Measurements from ENCODE around the gene SCARB1. TPM values are rescaled to one million over a fixed set of nuclear protein-coding genes. Genes with fewer than 3 reads are reported as not detected.

SCARB1 gene
- total RNA-seq, 1 donor from 2014 or later: 12.0 TPM

DNA sequence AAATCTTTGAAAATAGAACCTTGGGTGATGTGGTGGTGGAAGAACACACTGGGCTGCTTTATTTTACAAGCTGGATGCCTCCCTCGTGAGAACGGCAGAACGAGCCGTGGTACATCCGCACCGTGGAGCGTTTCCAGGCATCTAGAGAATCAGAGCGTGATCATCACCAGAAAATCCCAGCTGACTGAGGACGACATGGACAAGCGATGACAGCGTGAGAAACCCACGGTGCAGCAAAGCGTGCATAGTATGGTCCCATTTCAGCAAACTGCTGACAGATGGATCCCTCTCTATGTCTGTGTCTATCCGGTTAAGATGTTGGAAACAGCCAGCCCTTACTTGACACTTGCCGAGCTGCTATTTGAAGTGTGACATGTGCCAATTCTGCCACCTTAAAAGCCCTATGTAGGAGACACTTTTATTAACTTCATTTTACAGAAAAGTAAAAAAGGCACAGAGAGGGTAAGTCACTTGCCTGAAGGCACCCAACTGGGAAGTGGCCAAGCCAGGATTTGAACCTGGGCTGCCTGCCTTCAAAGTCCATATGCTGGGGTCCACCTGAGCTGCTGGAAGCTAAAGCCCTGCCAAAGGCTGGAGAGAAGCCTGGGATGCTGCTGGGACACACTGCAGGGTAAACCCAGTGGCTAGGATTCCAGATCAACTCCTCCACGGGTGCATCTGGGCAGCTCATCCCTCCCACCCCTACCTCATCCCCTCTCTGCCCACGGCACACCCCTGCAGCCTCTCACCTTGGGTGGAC lies 14.9 kb downstream of the SCARB1 start:
- intact Hi-C loops (cut with micrococcal nuclease): no loop called here
- DNase-seq: no peak
- ATAC-seq: no peak

DNA sequence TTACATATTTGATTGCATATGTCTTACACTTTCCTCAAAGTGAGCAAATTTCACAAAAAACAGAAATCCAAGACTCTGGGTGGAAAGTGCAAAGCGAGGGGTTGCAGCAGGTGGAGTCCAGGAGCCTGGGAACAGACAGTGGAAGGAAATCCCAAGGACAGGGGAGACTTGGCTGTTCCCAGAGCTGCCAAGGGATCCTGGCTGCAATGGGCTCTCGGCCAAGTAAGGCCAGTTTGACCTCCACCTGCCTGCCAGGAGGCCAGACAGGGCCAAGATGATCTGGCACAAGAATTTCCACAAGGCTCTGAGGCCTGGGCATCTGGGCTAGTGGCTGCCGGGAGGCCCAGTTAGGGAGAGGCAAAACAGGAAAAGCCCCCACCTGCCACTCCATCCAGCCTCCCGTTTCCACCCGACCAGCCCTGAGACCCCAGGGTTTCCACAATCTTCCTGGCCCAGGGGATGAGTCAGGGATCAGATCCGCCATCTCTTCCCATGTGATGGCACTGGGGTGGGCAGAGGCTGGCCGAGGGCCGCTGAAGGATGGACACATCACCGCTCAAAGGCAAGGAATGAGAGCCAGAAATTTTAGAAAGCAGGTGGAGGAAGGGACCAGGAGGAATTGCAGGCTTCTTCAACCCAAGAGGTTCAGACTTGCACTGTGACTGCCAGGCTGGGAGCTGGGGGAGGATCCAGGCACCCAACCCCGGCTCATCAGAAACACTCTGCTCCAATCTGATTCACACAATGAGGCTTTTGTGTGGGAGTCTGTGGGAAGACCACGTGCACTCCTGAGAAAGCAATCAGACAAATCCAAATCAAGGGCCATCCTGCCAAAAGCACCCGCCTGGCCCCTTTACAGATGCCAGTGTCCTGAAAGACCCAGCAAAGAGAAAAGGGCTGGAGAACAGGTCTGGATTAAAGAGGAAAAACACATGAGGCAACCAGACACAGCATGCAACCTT lies 16.3 kb downstream of the SCARB1 start:
- peak; percentile 67 for ATAC-seq
- DNase-seq: peak; percentile 61

DNA sequence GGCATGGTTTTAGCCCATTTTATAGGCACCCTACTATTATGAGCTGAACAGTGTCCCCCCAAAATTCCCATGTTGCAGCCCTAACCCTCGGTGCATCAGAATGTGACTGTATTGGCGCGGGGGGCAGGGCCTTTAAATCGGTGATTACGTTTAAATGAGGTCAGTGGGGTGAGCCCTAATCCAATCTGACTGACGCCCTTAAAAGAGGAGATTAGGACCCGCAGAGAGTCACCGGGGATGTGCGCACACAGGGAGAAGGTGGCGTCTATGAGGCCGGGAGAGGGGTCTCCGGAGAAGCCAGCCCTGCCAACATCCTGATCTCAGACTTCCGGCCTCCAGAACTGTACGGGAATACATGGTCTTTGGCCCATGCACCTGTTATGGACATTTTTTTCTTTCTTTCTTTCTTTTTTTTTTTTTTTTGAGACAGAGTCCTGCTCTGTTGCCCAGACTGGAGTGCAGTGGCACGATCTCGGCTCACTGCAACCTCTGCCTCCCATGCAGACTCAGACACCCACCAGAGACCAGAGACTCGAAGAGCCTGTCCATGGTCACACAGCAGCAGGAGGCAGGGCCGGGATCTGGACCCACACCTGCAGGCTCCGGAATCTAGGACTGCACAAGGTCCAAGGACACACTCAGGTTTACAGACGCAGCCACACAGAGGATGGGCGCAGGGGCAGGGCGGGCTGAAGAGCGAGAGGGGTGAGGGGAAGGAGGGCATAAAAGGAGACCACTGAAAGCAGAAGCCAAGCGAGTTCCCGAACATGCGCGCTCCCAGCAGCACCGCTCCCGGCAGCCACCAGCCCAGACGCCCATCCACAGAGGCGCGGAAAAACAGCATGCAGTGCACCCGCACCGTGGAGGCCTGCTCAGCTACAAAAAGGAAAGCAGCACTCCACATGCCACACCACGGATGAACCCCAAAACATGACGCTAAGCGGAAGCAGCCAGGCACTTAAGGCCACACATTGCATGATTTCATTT lies 19.0 kb downstream of the SCARB1 start:
- DNase-seq: no peak
- ATAC-seq: no peak
- intact Hi-C loops (cut with micrococcal nuclease): no loop called here

More for the DNA sequence above, 16.3 kb downstream of the SCARB1 start:
- intact Hi-C loops (cut with micrococcal nuclease): no loop called here

DNA sequence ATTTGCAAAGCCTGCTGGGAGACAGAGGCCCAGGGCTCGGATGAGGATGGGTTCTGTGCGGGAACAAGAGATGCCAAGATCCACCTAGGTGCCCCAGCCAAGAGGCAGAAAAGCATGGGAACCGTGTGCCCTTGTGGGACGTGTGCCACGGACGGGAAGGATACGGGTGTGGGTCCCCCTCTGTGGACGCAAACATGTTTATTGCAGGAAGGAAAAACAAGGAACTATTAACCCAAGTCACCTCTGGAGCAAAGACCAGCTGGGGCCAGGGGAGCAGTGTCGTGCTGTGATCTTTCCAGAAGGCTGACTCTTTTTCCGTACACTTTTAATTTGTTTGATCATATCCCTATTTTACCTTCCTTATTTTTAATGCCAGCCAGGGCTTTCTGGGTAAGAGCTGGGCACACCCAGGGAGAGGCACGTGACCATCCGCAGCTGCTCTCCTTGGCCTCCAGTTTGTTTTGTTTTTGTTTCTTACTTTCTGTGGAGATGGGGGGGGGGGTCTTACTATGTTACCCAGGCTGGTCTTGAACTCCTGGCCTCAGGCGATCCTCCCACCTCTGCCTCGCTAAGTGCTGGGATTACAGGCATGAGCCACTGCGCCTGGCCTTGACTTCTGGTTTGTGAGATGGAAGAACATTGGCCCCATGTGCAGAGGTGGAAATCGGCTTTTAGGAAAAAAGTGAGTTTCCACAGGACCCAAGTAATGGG lies 20.7 kb downstream of the SCARB1 start:
- ATAC-seq (no peak), DNase-seq (no peak)
- intact Hi-C loops (cut with micrococcal nuclease): no loop called here

DNA sequence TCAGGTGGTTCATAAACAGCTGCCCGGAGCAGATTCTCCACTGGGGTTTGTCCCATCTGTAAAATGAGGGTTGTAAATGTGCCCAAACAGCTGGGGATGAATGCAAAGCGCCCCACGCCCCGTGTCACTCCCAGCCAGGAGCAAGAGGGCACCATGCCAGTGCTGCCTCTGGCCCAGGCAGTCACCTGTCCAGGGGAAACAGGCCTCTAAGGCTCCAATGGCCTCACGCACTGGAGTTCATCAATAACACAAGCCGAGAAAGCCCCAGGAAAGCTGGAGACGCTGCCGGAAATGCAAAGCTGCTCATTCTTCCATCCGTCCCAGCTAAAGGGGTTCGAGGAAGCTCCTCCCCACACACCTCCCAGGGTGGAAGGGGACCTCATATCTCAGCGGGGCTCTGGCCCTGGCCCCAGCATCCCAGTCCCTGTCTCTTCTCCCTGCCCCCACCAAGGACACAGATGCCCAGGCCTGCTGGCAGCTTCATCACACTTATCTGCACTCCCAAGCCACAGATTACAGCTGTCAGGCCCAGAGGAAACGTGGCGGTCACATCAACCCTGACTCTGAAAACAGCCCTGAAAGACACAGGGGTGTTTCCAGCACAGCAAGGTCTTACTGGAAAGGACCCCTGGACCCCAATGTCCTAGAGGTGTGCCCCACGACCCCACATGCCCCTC lies 21.5 kb downstream of the SCARB1 start:
- DNase-seq (peak; percentile 57), ATAC-seq (peak; percentile 42)
- intact Hi-C loops (cut with micrococcal nuclease): no loop called here

DNA sequence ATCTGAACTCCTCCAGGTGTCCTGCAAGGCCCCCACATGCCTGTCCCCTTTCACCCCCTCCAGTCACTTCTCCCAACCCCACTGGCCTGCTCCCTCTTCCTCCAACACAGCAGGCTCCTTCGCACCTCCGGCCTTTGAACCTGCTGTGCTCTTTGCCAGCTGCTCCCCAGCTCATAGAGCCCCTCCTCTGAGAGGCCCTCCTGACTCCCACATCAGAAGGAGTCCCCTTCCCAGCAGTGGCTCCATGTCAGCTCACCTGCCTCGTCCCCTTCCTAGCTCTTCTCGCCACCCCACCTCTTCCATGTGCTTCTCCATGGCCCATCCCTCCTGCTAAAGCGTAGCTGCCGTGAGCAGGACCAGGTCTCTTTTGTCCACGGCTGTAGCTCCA lies 22.1 kb downstream of the SCARB1 start:
- ATAC-seq (no peak), DNase-seq (no peak)
- intact Hi-C loops (cut with micrococcal nuclease): no loop called here

DNA sequence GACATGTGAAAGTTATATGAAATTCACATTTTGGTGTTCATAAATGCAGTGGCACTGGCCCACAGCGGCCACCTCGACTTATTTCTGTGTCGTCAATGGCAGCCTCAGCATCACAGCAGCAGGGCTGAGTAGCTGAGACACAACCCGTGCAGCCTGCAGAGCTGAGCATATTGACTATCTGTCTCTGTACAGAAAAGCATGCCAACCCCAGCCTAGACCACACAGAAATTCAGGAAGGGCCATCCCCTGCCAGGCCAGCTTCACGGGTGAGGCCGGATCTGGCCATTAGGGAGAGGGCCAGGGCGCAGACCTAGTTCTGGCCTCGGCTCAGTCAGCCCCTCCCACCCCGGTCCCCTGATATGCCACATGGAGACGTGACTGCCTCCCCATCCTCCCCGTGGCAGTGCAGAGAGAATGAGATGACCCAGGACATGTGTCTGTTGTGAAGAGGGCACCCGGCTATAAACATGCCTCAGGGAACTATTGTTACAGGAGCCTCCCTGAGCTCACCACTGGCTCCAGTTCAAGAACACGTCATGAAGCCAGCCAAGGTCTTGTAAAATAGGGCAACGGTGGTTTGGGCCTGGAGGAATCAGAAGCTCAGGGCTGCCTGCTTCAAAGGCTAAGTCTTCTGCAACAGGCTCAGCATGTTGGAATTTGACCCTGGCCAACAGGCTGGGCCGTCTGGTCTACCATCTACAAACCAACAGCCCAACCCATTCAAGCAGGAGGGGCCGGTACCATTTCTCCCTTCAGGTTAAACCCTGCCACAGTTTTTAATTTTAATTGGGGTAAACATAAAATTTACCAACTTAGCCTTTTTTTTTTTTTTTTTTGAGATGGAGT lies 25.5 kb downstream of the SCARB1 start:
- ATAC-seq: peak; percentile 92
- intact Hi-C loops (cut with micrococcal nuclease): no loop called here
- peak; percentile 80 for DNase-seq

DNA sequence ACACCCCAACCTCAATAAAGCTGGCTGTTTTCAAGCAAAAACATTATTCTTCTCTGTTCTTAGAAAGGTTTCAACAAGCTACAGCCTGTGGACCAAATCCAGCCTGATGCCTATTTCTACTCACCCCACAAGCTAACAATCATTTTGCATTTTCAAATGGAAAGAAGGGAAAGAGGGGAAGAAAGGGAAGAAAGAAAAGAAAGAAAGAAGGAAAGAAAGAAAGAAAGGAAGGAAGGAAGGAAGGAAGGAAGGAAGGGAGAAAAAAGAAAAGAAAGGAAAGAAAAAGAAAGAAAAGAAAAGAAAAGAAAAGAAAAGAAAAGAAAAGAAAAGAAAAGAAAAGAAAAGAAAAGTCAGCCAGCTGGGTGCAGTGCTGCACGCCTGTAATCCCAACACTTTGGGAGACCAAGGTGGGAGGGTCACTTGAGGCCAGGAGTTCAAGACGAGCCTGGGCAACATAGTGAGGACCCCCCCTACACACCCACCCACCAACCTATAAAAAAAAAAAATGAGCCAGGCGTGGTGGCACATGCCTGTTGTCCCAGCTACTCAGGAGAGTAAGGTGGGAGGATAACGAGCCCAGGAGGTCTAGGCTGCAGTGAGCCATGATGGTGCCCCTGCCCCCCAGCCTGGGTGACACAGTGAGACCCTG lies 26.3 kb downstream of the SCARB1 start:
- DNase-seq (no peak), ATAC-seq (no peak)
- intact Hi-C loops (cut with micrococcal nuclease): no loop called here

DNA sequence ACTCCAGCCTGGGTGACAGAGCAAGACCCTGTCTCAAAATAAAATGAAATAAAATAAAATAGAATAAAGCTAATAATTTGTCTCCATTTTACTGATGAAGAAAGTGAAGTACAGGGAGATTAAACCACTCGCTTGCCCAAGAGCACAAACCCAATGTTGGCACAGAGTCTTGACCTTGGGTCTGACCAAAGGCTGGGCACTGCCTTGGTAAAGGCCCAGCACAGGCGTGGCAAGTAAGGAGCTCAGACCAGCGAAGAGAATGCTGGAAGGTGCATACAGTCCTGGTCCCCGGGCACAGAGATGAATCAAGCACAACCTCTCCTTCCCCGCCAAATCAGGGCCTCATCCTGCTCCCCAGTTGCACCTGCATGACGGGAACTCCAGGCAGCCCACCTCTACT lies 26.9 kb downstream of the SCARB1 start:
- DNase-seq (no peak), ATAC-seq (no peak)
- intact Hi-C loops (cut with micrococcal nuclease): no loop called here

DNA sequence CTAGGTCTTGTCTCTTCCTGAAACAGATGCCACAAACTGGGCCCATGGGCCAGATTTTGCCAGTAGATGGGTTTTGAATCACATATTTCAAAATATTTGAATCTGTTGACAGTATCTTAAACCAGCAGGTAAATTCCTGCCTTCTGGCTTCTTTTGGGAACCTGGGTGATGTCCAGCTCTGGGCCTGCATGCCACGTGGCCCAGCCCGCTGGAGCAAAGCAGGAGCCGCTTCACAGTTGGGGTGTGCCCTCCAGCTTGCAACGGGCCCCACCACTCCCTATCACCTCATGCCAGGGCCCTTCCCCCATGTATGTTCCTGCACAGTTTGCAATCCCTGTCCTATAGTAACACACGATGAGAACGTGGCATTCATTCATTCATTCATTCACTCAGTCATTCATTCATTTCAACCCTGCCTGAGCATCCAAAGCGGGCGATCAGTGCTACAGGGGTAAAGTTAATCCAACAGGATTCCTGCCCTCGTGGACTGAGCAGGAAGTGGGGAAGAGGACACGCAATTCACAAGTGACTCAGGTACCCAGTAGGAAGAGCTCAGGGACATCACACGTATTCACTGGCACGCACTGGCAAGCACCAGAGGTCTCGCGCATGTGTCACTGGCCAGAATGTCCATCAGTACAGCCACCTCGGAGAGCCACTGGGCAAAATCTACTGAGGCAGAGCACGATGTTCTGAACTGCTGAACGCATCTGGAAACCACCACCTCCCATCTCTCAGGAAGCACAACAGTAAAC lies 27.8 kb downstream of the SCARB1 start:
- DNase-seq: no peak
- intact Hi-C loops (cut with micrococcal nuclease): no loop called here
- no peak for ATAC-seq

DNA sequence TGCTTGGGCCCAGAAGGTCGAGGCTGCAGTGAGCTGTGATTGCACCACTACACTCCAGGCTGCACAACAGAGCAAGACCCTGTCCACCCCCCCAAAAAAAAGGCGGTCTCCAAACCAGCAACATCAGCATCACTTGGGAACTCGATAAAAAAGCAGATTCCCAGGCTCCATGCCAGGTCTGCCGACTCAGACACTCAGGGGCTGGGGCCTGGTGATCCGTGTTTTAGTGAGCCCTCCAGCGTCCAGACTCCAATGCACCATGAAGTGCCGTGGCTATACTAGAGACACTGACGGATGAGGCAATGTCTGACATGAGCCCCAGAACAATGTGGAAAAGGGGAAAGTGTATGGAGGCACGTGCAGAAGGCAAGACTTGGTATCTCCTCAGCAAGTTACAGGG lies 28.8 kb downstream of the SCARB1 start:
- ATAC-seq (no peak), DNase-seq (no peak)
- intact Hi-C loops (cut with micrococcal nuclease): no loop called here

DNA sequence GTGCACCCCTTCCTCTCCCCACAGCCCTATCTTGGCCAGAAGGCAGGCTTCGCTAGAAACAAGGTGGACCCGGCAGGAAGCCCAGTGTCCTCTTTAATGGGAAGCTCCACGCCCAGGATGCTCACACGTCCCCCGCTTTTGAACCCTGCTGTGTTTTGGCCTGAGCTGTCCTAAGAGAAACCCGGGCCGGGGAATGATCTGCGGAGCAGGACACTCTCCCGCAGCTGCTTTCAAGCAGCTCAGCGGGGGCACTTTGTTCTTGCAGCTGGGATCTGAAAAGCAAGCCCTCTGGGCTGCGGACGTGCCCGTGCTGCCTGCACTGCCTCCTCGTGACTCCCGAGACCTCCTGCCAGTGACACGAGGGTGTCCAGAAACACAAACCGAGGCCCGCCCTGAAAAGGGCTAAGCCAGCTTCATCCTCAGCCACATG lies 30.0 kb downstream of the SCARB1 start:
- DNase-seq: peak; percentile 56
- peak; percentile 40 for ATAC-seq
- intact Hi-C loops (cut with micrococcal nuclease): no loop called here

DNA sequence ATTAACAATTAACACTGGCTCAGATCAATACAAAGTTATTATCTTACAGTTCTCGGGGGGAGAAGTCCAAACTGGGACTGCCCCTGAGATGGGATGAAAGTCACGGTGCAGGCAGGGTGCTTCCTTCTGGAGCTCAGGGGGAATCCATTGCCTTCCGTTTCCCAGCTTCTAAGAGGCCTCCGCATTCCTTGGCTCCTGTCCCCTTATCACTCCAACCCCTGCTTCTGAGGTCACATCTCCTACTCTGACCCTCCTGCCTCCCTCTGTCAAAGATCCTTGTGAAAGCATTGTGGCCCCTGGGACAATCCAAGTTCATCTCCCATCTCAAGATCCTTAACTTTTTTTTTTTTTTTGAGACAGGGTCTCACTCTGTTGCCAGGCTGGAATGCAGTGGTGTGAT lies 30.8 kb downstream of the SCARB1 start:
- DNase-seq (no peak), ATAC-seq (peak; percentile 6)
- intact Hi-C loops (cut with micrococcal nuclease): no loop called here

DNA sequence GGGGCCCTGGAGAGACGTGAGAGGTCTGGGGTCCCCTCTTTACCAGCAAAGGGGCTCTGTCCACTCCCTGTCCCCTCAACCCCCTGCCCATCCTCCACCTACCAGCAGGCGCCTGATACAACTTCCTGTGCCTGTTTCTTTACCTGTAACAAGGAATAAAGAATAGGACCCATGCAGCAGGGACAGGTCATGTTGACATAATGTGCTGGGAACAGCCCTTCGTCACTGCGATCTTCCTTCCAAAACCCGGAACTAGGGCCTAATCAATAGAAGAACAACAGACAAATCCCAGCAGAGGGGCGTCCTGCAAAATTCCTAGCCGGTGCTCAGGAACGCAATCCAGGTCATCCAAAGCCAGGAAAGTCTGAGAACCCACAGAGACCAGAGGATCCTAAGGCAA lies 32.1 kb downstream of the SCARB1 start:
- ATAC-seq (no peak), DNase-seq (no peak)
- intact Hi-C loops (cut with micrococcal nuclease): no loop called here

DNA sequence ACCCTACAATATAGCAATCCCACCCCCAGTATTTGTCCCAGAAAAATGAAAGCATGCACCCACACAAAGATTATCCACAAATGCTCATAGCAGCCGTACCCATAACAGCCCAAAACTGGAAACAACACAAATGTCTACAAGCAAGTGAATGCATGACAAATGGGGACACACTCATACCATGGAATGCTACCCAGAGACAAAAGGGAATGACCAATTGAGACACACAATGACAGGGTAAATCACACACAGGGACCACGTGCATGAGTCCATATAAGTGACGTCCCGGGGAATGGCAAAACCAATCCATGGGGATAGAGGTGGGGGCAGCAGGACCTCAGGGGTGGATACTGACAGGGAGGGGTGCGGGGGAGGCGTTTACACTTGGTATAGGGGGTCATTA lies 33.4 kb downstream of the SCARB1 start:
- intact Hi-C loops (cut with micrococcal nuclease): no loop called here
- DNase-seq: no peak
- ATAC-seq: no peak

DNA sequence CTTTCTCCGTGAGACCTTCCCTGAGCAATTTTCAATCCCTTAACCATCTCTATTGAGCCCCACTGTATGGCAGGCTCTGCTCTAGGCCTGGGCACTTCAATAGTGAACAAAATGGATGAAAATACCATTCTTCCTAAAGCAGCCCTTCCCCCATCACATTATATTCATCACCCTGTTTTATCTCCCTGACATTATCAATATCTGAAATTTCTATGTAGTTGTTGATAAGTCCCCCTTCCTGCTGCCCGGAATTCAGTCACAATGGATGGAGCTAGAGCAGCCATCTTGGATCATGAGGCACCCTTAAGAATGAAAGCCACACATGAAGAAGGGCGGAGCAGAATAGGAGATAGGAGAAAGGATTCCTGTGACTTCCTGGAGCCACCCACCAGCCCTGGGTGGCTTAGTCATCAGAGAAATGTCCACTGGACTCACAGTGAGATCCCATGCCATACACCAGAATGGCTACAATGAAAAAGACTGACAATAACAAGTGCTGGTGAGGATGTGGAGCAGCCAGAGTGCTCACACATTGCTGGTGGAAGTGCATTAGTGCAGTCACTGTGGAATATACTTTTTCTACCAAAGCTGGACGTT lies 33.9 kb downstream of the SCARB1 start:
- intact Hi-C loops (cut with micrococcal nuclease): no loop called here
- no peak for DNase-seq
- no peak for ATAC-seq

Measured in left ventricle myocardium superior (tissue), 1 donor.